Endothelial cell (in vitro differentiated cells): Measurements from ENCODE around the gene WWC1. TPM values are rescaled to one million over a fixed set of nuclear protein-coding genes. Genes with fewer than 3 reads are reported as not detected.

Source experiments
- DNase-seq: peaks from one replicate; pipeline ENCODE4 v3.0.0; 2021; ENCODE audit warnings: low spot score
- H3K27ac Mint-ChIP-seq: one replicate; pipeline ENCODE4 v1.8.0; 2021; ENCODE audit warnings: mixed read lengths, inconsistent platforms; ENCODE audit not compliant: unreplicated experiment
- H3K27me3 Mint-ChIP-seq: one replicate; pipeline ENCODE4 v1.8.0; 2021; ENCODE audit warnings: mild to moderate bottlenecking, moderate library complexity, mixed read lengths, inconsistent platforms; ENCODE audit not compliant: unreplicated experiment
- H3K36me3 Mint-ChIP-seq: one replicate; pipeline ENCODE4 v1.8.0; 2021; ENCODE audit warnings: mild to moderate bottlenecking, low read depth, mixed read lengths, inconsistent platforms; ENCODE audit not compliant: unreplicated experiment
- H3K4me1 Mint-ChIP-seq: one replicate; pipeline ENCODE4 v1.8.0; 2021; ENCODE audit warnings: mild to moderate bottlenecking, mixed read lengths, inconsistent platforms; ENCODE audit not compliant: unreplicated experiment
- H3K4me3 Mint-ChIP-seq: one replicate; pipeline ENCODE4 v1.8.0; 2021; ENCODE audit warnings: mild to moderate bottlenecking, mixed read lengths, inconsistent platforms; ENCODE audit not compliant: unreplicated experiment
- H3K9me3 Mint-ChIP-seq: one replicate; pipeline ENCODE4 v1.8.0; 2021; ENCODE audit warnings: mixed read lengths, inconsistent platforms; ENCODE audit not compliant: unreplicated experiment
- CTCF ChIP-seq: fragments of 200-600 bp; sonication (generic); IDR thresholded peaks from one replicate; pipeline ENCODE4 v1.5.0; 2021; ENCODE audit warnings: antibody characterized with exemption; ENCODE audit not compliant: unreplicated experiment
- total RNA-seq: library from RNA; stranded (reverse); fragmentation: NEBNext Ultra II Directional; extraction: Animal tissue kit (Norgen Biotek cat#: 25700); gene quantifications from one replicate; pipeline ENCODE4 v1.2.1, GENCODE V29; 2021; ENCODE audit not compliant: unreplicated experiment

WWC1 gene
- total RNA-seq, 1 donor from 2014 or later = 1.1 TPM

GRCh38 chr5:168312606-168313295 lies 21.3 kb downstream of the WWC1 start:
- no peaks in the 10 kb centered on the region for H3K9me3 Mint-ChIP-seq
- H3K27ac Mint-ChIP-seq = no peak overlapping the region
- H3K36me3 Mint-ChIP-seq = no peaks in the 10 kb centered on the region
- H3K27me3 Mint-ChIP-seq = peaks cover 2% of the 10 kb centered on the region
- peaks cover 7% of the 10 kb centered on the region for H3K4me1 Mint-ChIP-seq
- H3K4me3 Mint-ChIP-seq = no peak overlapping the region
- no peak for DNase-seq
- TF ChIP-seq CTCF = no peak

GRCh38 chr5:168313596-168314204 lies 22.3 kb downstream of the WWC1 start:
- no peak for DNase-seq
- Mint-ChIP-seq H3K27ac (no peak overlapping the region), H3K27me3 (peaks cover 2% of the 10 kb centered on the region), H3K9me3 (no peaks in the 10 kb centered on the region), H3K4me3 (no peak overlapping the region), H3K36me3 (no peaks in the 10 kb centered on the region), H3K4me1 (peaks cover 7% of the 10 kb centered on the region)
- TF ChIP-seq CTCF = no peak

GRCh38 chr5:168314735-168315411 lies 23.4 kb downstream of the WWC1 start:
- no peak for TF ChIP-seq CTCF
- Mint-ChIP-seq H3K36me3 (no peaks in the 10 kb centered on the region), H3K4me3 (no peak overlapping the region), H3K9me3 (no peaks in the 10 kb centered on the region), H3K27me3 (peaks cover 2% of the 10 kb centered on the region), H3K27ac (no peak overlapping the region), H3K4me1 (peaks cover 7% of the 10 kb centered on the region)
- no peak for DNase-seq

GRCh38 chr5:168315416-168316138 lies 24.1 kb downstream of the WWC1 start:
- no peak for TF ChIP-seq CTCF
- Mint-ChIP-seq H3K9me3 (no peaks in the 10 kb centered on the region), H3K27ac (no peak overlapping the region), H3K4me1 (peaks cover 7% of the 10 kb centered on the region), H3K4me3 (no peak overlapping the region), H3K36me3 (no peaks in the 10 kb centered on the region), H3K27me3 (peaks cover 2% of the 10 kb centered on the region)
- DNase-seq = no peak
